ENCODE data around the gene COL6A3.

DNA sequence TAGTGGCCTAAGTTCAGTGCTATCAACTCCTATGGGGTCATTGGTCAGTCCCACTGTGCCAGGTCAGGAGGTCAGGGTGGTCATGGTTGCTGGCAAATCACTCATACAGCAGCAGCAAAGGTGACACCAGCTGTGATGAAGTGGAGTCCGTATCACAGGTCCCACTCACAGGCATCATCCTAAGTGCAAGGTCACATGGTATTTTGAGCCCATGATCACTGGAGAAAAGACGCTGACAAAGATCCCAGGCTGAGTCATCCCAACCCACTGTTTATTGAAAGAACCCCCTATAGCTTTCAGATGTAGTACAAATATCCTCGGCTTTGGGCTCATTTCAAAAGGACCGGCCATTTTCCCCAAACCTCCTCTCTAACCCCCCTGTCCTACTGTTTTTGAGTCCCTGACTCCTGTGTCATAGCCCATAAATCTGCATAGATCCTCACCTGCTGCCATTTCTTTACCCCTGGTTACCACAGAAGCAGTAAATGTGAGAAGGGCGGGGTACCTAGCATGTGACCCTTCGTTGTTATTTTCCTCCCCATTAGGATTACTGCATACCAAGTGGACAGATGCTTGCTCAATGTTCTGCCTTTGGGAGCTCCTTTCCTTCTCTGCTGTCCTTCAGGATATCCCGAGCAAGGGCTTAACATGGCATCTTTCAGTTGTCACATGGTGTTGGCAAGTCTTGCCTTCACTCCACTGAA lies 107.7 kb downstream of the COL6A3 start:
- TF ChIP-seq POLR2A (IDR thresholded peaks at IDR 0.05) (no peak), EP300 (IDR thresholded peaks at IDR 0.05; ENCODE audit: low read depth) (no peak), POLR2AphosphoS5 (IDR thresholded peaks at IDR 0.05) (no peak)
- TF ChIP-seq, protein P1, sequence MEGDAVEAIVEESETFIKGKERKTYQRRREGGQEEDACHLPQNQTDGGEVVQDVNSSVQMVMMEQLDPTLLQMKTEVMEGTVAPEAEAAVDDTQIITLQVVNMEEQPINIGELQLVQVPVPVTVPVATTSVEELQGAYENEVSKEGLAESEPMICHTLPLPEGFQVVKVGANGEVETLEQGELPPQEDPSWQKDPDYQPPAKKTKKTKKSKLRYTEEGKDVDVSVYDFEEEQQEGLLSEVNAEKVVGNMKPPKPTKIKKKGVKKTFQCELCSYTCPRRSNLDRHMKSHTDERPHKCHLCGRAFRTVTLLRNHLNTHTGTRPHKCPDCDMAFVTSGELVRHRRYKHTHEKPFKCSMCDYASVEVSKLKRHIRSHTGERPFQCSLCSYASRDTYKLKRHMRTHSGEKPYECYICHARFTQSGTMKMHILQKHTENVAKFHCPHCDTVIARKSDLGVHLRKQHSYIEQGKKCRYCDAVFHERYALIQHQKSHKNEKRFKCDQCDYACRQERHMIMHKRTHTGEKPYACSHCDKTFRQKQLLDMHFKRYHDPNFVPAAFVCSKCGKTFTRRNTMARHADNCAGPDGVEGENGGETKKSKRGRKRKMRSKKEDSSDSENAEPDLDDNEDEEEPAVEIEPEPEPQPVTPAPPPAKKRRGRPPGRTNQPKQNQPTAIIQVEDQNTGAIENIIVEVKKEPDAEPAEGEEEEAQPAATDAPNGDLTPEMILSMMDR (IDR thresholded peaks at IDR 0.05) = no peak
